ENCODE data around the gene CASKIN2. TPM values are rescaled to one million over a fixed set of nuclear protein-coding genes. Genes with fewer than 3 reads are reported as not detected.
A peak's percentile ranks its signal among the peaks of the same experiment; 100 is the strongest.

Gene CASKIN2
- total and polyA plus RNA-seq, 4 donors = 2.3 to 12.1 (median 8.6) TPM

DNA sequence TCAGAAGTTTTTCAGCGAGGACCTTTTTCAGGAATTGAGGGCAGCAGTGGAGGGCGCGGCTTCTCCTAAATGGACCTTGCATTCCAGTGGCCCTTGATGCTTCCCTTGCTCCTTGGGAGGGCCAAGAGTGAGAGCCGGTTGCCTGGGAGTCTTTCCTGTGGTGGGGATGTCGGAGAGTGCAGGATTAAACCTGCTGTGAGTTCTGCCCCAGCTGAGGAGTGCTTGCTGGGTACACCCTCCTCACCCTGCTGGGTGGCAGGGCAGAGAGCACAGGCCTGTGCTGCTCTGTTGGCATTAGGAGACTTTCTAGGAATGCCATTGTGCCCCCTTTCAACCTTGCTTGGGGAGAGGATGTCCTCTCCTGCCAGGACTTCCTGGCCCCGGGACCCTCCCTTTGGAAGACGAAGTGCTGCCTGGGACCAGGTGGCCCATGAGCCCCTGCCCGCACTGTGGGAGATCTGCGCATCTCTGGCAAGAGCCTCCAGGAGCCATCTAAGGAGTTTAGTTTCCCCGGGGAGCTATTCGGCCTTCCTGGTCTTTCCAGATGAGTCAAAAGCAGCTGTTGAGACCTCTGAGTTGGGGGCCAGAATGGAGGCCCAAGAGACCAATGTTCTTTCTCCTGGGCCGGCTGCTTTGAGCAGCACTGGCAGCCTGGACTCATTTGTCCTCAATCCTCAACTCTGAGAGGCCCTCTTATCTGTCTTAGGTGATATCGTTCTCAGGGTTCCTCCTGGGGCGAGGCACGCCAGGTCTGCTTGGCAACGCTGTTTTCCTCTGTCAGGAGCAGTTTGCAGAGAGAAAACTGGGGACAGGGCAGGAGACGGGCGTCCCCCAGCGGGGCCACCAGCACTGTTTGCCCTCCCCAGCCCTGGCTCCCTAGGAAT is 15.7 kb upstream of the CASKIN2 start:
- no peak overlapping the region for H3K27ac ChIP-seq (ENCODE audit: low read depth in 1 of 2, low read length in 2 of 2)
- H3K9ac ChIP-seq (ENCODE audit: low read depth in 1 of 2, low read length in 2 of 2) = no peak overlapping the region
- H3K36me3 ChIP-seq (ENCODE audit: control insufficient read depth in 4 of 4, insufficient read depth in 3 of 4, low read depth in 1 of 4, low read length in 3 of 4) = peaks cover 0 to 10% (median 3%) of the 10 kb centered on the region in 4 donors
- no peak for DNase-seq (ENCODE audit: low spot score)
- no peaks in the 10 kb centered on the region for H3K27me3 ChIP-seq (ENCODE audit: control insufficient read depth in 4 of 4, insufficient read depth in 4 of 4, low read length in 3 of 4)
- no peaks in the 10 kb centered on the region for H3K9me3 ChIP-seq (ENCODE audit: control insufficient read depth in 4 of 4, low read length in 3 of 4)
- 90% methylated on average over 19 of the region's 19 CpGs for WGBS
- H3K4me1 ChIP-seq (ENCODE audit: control insufficient read depth in 4 of 4, insufficient read depth in 4 of 4, low read length in 3 of 4) = peaks cover 4 to 16% (median 8%) of the 10 kb centered on the region in 4 donors
- H3K4me3 ChIP-seq (ENCODE audit: low read depth in 1 of 3, low read length in 3 of 3) = no peak overlapping the region
- TF ChIP-seq RAD21 (IDR thresholded peaks at IDR 0.05) (no peak), GABPA (IDR thresholded peaks at IDR 0.05 in 1 of 2, conservative IDR thresholded peaks at IDR 0.05 in 1 of 2) (no peak), EGR1 (IDR thresholded peaks at IDR 0.05; ENCODE audit: low read depth in 2 of 2) (no peak), HNF4G (IDR thresholded peaks at IDR 0.05) (no peak)

DNA sequence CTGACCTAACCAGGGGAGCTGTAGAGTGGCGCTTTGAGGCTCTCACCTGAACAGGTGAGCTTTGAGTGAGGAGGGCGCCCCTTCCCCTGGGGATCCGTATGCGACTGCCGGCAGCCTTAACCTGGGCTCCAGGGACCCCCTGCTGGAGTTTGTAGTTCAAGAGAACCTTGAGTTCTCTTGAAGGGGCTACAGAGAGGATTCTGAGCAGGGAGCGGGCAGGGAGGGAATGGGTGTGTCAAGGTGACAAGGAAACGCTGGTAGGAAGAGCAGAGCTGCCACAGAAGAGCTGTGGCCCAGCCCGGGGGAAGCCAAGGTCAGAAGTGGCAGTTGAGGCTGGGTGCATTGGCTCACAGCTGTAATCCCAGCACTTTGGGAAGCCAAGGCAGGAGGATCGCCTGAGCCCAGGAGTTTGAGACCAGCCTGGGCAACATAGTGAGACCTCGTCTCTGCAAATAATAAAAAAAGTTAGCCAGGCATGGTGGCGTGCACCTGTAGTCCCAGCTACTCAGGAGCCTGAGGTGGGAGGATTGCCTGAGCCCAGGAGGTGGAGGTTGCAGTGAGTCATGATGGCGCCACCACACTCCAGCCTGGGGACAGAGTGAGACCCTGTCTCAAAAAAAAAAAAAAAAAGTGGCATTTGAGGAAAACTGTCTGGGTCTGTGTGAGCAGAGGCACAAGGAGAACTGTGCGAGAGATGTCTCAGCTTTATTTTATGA is 11.4 kb upstream of the CASKIN2 start:
- 50% methylated on average over 13 of the region's 13 CpGs for WGBS
- Histone ChIP-seq H3K4me1 (ENCODE audit: control insufficient read depth in 4 of 4, insufficient read depth in 4 of 4, low read length in 3 of 4) (peaks cover 6 to 24% (median 16%) of the 10 kb centered on the region in 4 donors), H3K9ac (ENCODE audit: low read depth in 1 of 2, low read length in 2 of 2) (peak overlapping the region in 1 of 2 donors; percentile 30)

DNA sequence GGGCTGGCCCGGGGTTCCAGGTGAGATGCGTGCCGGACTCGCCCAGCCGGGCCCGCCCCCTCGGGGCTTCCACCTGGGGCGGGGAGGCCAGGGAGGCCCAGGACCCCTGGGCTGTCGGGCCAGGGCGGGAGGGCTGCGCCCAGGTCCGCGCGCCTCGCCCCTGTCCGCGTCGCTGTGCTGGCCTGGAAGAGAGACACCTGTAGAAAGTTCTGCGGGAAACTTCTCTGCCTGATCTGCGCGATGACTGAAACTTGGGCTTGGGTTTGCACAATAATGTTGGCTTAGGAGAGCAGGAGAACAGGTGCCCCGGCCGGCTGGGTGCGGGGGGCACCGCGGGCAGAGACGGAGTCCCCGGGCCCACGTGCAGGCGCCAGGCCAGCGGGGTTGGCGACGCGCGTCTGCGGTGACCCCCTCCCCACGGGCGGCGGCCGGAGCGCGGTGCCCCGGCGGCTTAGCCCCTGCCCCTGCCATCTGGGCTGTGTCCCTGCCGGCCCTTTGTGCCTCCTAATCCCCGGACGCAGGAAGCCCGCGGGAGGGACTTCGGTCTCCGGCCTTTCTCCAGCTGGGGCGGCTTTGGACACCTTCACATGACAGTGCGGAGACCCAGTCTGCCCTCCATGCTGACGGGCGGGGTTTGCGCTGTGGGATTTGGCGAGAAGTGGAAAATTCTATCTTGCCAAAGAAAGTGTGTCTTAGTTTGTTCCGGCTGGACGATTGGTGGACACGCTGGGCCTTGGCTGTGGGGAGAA is 10.6 kb upstream of the CASKIN2 start:
- no peaks in the 10 kb centered on the region for H3K9me3 ChIP-seq (ENCODE audit: control insufficient read depth in 4 of 4, low read length in 3 of 4)
- no peaks in the 10 kb centered on the region for H3K27me3 ChIP-seq (ENCODE audit: control insufficient read depth in 4 of 4, insufficient read depth in 4 of 4, low read length in 3 of 4)
- H3K27ac ChIP-seq (ENCODE audit: low read depth in 1 of 2, low read length in 2 of 2) = peak overlapping the region; percentile 58 to 71
- peaks cover 0 to 3% (median 0%) of the 10 kb centered on the region in 4 donors for H3K36me3 ChIP-seq (ENCODE audit: control insufficient read depth in 4 of 4, insufficient read depth in 3 of 4, low read depth in 1 of 4, low read length in 3 of 4)
- TF ChIP-seq RAD21 (IDR thresholded peaks at IDR 0.05) = peak; percentile 5 to 10
- TF ChIP-seq, protein P1, sequence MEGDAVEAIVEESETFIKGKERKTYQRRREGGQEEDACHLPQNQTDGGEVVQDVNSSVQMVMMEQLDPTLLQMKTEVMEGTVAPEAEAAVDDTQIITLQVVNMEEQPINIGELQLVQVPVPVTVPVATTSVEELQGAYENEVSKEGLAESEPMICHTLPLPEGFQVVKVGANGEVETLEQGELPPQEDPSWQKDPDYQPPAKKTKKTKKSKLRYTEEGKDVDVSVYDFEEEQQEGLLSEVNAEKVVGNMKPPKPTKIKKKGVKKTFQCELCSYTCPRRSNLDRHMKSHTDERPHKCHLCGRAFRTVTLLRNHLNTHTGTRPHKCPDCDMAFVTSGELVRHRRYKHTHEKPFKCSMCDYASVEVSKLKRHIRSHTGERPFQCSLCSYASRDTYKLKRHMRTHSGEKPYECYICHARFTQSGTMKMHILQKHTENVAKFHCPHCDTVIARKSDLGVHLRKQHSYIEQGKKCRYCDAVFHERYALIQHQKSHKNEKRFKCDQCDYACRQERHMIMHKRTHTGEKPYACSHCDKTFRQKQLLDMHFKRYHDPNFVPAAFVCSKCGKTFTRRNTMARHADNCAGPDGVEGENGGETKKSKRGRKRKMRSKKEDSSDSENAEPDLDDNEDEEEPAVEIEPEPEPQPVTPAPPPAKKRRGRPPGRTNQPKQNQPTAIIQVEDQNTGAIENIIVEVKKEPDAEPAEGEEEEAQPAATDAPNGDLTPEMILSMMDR (IDR thresholded peaks at IDR 0.05; ENCODE audit: low read depth, low read length, missing input control) = no peak
- TF ChIP-seq, protein P2, sequence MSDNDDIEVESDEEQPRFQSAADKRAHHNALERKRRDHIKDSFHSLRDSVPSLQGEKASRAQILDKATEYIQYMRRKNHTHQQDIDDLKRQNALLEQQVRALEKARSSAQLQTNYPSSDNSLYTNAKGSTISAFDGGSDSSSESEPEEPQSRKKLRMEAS (IDR thresholded peaks at IDR 0.05) = no peak
- TF ChIP-seq HNF4A (conservative IDR thresholded peaks at IDR 0.05) = peak; percentile 10 to 14
- TF ChIP-seq, protein P3, sequence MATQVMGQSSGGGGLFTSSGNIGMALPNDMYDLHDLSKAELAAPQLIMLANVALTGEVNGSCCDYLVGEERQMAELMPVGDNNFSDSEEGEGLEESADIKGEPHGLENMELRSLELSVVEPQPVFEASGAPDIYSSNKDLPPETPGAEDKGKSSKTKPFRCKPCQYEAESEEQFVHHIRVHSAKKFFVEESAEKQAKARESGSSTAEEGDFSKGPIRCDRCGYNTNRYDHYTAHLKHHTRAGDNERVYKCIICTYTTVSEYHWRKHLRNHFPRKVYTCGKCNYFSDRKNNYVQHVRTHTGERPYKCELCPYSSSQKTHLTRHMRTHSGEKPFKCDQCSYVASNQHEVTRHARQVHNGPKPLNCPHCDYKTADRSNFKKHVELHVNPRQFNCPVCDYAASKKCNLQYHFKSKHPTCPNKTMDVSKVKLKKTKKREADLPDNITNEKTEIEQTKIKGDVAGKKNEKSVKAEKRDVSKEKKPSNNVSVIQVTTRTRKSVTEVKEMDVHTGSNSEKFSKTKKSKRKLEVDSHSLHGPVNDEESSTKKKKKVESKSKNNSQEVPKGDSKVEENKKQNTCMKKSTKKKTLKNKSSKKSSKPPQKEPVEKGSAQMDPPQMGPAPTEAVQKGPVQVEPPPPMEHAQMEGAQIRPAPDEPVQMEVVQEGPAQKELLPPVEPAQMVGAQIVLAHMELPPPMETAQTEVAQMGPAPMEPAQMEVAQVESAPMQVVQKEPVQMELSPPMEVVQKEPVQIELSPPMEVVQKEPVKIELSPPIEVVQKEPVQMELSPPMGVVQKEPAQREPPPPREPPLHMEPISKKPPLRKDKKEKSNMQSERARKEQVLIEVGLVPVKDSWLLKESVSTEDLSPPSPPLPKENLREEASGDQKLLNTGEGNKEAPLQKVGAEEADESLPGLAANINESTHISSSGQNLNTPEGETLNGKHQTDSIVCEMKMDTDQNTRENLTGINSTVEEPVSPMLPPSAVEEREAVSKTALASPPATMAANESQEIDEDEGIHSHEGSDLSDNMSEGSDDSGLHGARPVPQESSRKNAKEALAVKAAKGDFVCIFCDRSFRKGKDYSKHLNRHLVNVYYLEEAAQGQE (IDR thresholded peaks at IDR 0.05) = no peak
- TF ChIP-seq TAF1 (conservative IDR thresholded peaks at IDR 0.05) = no peak
- peak in 1 of 2 donors; percentile 6 for TF ChIP-seq RXRA (IDR thresholded peaks at IDR 0.05)
- no peak for TF ChIP-seq EGR1 (IDR thresholded peaks at IDR 0.05; ENCODE audit: low read depth in 2 of 2)
- peaks cover 6 to 24% (median 16%) of the 10 kb centered on the region in 4 donors for H3K4me1 ChIP-seq (ENCODE audit: control insufficient read depth in 4 of 4, insufficient read depth in 4 of 4, low read length in 3 of 4)
- peak overlapping the region; percentile 30 to 45 for H3K9ac ChIP-seq (ENCODE audit: low read depth in 1 of 2, low read length in 2 of 2)
- H3K4me3 ChIP-seq (ENCODE audit: low read depth in 1 of 3, low read length in 3 of 3) = peak overlapping the region; percentile 42 to 90 (median 66)
- no peak for DNase-seq (ENCODE audit: low spot score)
- 2% methylated on average over 60 of the region's 60 CpGs for whole genome bisulfite sequencing

More for the DNA sequence above, 11.4 kb upstream of the CASKIN2 start:
- no peaks in the 10 kb centered on the region for H3K9me3 ChIP-seq (ENCODE audit: control insufficient read depth in 4 of 4, low read length in 3 of 4)
- no peak for DNase-seq (ENCODE audit: low spot score)
- H3K27me3 ChIP-seq (ENCODE audit: control insufficient read depth in 4 of 4, insufficient read depth in 4 of 4, low read length in 3 of 4) = no peaks in the 10 kb centered on the region
- peaks cover 0 to 3% (median 0%) of the 10 kb centered on the region in 4 donors for H3K36me3 ChIP-seq (ENCODE audit: control insufficient read depth in 4 of 4, insufficient read depth in 3 of 4, low read depth in 1 of 4, low read length in 3 of 4)
- no peak for TF ChIP-seq SP1 (IDR thresholded peaks at IDR 0.05)
- H3K4me3 ChIP-seq (ENCODE audit: low read depth in 1 of 3, low read length in 3 of 3) = peak overlapping the region; percentile 42 to 90 (median 66)
- peak overlapping the region; percentile 58 to 71 for H3K27ac ChIP-seq (ENCODE audit: low read depth in 1 of 2, low read length in 2 of 2)

Measured in liver (tissue), 9 donors.